GM12891 (cell line): ENCODE results near the gene SAA1.

Source experiments
- POLR2A ChIP-seq: IDR thresholded peaks from 2 replicates; pipeline ENCODE4 v1.6.1; 2011; ENCODE audit warnings: low read depth, low read length, control low read depth
- POLR2AphosphoS5 ChIP-seq: IDR thresholded peaks from 2 replicates; pipeline ENCODE4 v1.6.1; 2011; ENCODE audit warnings: low read depth, low read length, control low read depth
- POU2F2 ChIP-seq: IDR thresholded peaks from 2 replicates; pipeline ENCODE4 v1.6.1; 2011; ENCODE audit warnings: low read depth, mild to moderate bottlenecking, control low read depth, low read length, moderate library complexity
- SPI1 ChIP-seq: IDR thresholded peaks from 2 replicates; pipeline ENCODE4 v1.6.1; 2011; ENCODE audit warnings: low read depth, low read length, control low read depth
- TAF1 ChIP-seq: IDR thresholded peaks from 2 replicates; pipeline ENCODE4 v1.6.1; 2011; ENCODE audit warnings: low read depth, low read length, control low read depth

DNA sequence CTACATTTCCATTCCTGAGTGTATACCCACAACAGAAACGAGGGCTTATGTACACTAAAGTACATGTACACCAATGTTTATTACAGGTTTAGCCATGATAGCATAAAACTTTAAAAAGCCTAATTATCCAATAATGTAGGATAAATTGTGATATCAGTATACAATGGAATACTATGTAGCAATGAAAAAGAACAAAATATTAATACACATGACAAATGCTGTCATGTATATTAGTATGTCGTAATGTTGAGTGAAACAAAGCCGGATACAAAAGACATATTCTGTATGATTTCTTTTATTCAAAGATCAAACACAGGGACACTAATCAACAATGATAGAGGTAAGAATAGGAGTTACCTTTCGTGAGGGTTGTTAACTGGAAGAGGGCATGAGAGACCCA lies 32.2 kb upstream of the SAA1 start:
- TF ChIP-seq POLR2A (no peak), SPI1 (no peak), POU2F2 (no peak), POLR2AphosphoS5 (no peak), TAF1 (no peak)
